CD4-positive, alpha-beta T cell (primary cell): ENCODE results near the gene BCAS1. TPM values are rescaled to one million over a fixed set of nuclear protein-coding genes. Genes with fewer than 3 reads are reported as not detected.

Experiments
- ATAC-seq: fragments of 200-7000 bp; cut with Tn5 transposase; one replicate; pipeline ENCODE4 v1.10.0; 2022; ENCODE audit warnings: mild to moderate bottlenecking; ENCODE audit not compliant: poor library complexity
- CTCF ChIA-PET: fragments of 350-600 bp; sonication (Branson Sonifier 250); formaldehyde crosslinking; loops from one replicate; lab custom pipeline; 2021; ENCODE audit warnings: antibody characterized with exemption, inconsistent platforms; lab: Charles Lee
- POLR2A ChIA-PET: fragments of 350-600 bp; sonication (Branson Sonifier 250); formaldehyde crosslinking; loops from one replicate; lab custom pipeline; 2021; ENCODE audit warnings: antibody characterized with exemption, inconsistent platforms; lab: Charles Lee
- DNase-seq, 14 experiments: peaks; one replicate each; pipeline ENCODE4 v3.0.0-alpha.2; 2013 to 2020; ENCODE audit warnings: mixed read lengths in 2 of 14
- H3K27ac ChIP-seq, 2 donors: one replicate each; pipeline versions ENCODE4 v1.5.1 to v1.7.0; 2013; ENCODE audit warnings: low read length in 2 of 2, low read depth in 1 of 2, mild to moderate bottlenecking in 1 of 2
- H3K27me3 ChIP-seq, 2 experiments: 1 replicate in 1 of 2; 2 replicates in 1 of 2; pipeline versions ENCODE4 v1.6.1 to v1.7.0; 2013; ENCODE audit warnings: low read length in 2 of 2, control low read depth in 1 of 2, mild to moderate bottlenecking in 1 of 2, moderate library complexity in 1 of 2; ENCODE audit not compliant: insufficient read depth in 2 of 2, control insufficient read depth in 1 of 2
- H3K36me3 ChIP-seq: one replicate; pipeline ENCODE4 v1.6.1; 2013; ENCODE audit warnings: low read length, control low read depth; ENCODE audit not compliant: insufficient read depth
- H3K4me1 ChIP-seq: one replicate; pipeline ENCODE4 v1.6.1; 2013; ENCODE audit warnings: low read length, control low read depth; ENCODE audit not compliant: insufficient read depth
- H3K4me3 ChIP-seq: one replicate; pipeline ENCODE4 v1.5.1; 2013; ENCODE audit warnings: mild to moderate bottlenecking, low read length, moderate library complexity
- H3K9me3 ChIP-seq, 2 experiments: 1 replicate in 1 of 2; 2 replicates in 1 of 2; pipeline versions ENCODE4 v1.6.1 to v1.7.0; 2013; ENCODE audit warnings: low read length in 2 of 2, mild to moderate bottlenecking in 2 of 2, control low read depth in 1 of 2, moderate library complexity in 1 of 2; ENCODE audit not compliant: control insufficient read depth in 1 of 2, insufficient read depth in 1 of 2
- H3K27ac Mint-ChIP-seq: one replicate; pipeline ENCODE4 v1.8.0; 2020; ENCODE audit warnings: mixed read lengths
- H3K27me3 Mint-ChIP-seq: one replicate; pipeline ENCODE4 v1.8.0; 2021; ENCODE audit warnings: mixed read lengths
- H3K36me3 Mint-ChIP-seq: one replicate; pipeline ENCODE4 v1.8.0; 2021; ENCODE audit warnings: low read depth, mixed read lengths
- H3K4me1 Mint-ChIP-seq: one replicate; pipeline ENCODE4 v1.8.0; 2021; ENCODE audit warnings: low read depth, mixed read lengths
- H3K4me3 Mint-ChIP-seq: one replicate; pipeline ENCODE4 v1.8.0; 2020; ENCODE audit warnings: mild to moderate bottlenecking, mixed read lengths
- H3K9me3 Mint-ChIP-seq: one replicate; pipeline ENCODE4 v1.8.0; 2020; ENCODE audit warnings: mixed read lengths
- CTCF ChIP-seq: fragments of 200-600 bp; IDR thresholded peaks from one replicate; pipeline ENCODE4 v1.8.0; 2022; ENCODE audit warnings: antibody characterized with exemption, mild to moderate bottlenecking
- intact Hi-C, 2 experiments: fragments of 100-400 bp; cut with DNase I in 1 of 2; cut with micrococcal nuclease in 1 of 2; formaldehyde crosslinking; loops; one replicate each; pipeline versions ENCODE4 v1.15.1 to v1.9.0; 2023 to 2025; cut with DNase I, micrococcal nuclease
- polyA plus RNA-seq, 2 donors: library from polyadenylated mRNA; unstranded; fragments of 120-200 nt; gene quantifications; one replicate each; pipeline ENCODE4 v1.2.1, GENCODE V29; 2013
- total RNA-seq, 174 experiments: library from RNA in 2 of 174; stranded (reverse) in 2 of 174; gene quantifications; one replicate each; pipeline ENCODE4 v1.2.3 and lab custom pipeline; 2021 to 2026

The BCAS1 gene, protein sequence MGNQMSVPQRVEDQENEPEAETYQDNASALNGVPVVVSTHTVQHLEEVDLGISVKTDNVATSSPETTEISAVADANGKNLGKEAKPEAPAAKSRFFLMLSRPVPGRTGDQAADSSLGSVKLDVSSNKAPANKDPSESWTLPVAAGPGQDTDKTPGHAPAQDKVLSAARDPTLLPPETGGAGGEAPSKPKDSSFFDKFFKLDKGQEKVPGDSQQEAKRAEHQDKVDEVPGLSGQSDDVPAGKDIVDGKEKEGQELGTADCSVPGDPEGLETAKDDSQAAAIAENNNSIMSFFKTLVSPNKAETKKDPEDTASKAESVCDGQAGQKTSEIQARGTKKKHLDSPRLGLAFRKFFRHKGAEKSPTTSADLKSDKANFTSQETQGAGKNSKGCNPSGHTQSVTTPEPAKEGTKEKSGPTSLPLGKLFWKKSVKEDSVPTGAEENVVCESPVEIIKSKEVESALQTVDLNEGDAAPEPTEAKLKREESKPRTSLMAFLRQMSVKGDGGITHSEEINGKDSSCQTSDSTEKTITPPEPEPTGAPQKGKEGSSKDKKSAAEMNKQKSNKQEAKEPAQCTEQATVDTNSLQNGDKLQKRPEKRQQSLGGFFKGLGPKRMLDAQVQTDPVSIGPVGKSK
- total RNA-seq (under 1 TPM; 0.20 to 0.27 TPM), total RNA-seq (lab: John Stamatoyannopoulos, UW) (0 to 2.5 (median 0.21) reads per million in 172 experiments)
- polyA plus RNA-seq (2013, experiment 1 of 2) = 1.5 TPM
- polyA plus RNA-seq (2013, experiment 2 of 2) = 1.1 TPM

GRCh38 chr20:54070187-54070987, at the start of gene BCAS1:
TSS of gene BCAS1 (minus strand) at chr20:54070594. CDS start at chr20:54058718, 11,876 bp downstream.
- POLR2A ChIA-PET = no interaction called here
- CTCF ChIA-PET = interaction anchor here (1.4 kb wide), 1 partner anchor 12 kb away, joined by 3 read pairs; no protein-coding TSS in a partner anchor
- intact Hi-C loops = no loop called here
- Mint-ChIP-seq H3K36me3 (no peaks in the 10 kb centered on the region), H3K4me1 (no peaks in the 10 kb centered on the region), H3K4me3 (no peak within 1 kb of the TSS), H3K27me3 (no peaks in the 10 kb centered on the region), H3K9me3 (no peaks in the 10 kb centered on the region), H3K27ac (no peak within 1 kb of the TSS)
- no peaks in the 10 kb centered on the region for H3K4me1 ChIP-seq
- no peaks in the 10 kb centered on the region for H3K9me3 ChIP-seq
- no peak for TF ChIP-seq CTCF
- no peak for ATAC-seq
- no peaks in the 10 kb centered on the region for H3K36me3 ChIP-seq
- DNase-seq = no peak
- H3K27ac ChIP-seq = no peak within 1 kb of the TSS
- H3K27me3 ChIP-seq = no peaks in the 10 kb centered on the region
- no peak within 1 kb of the TSS for H3K4me3 ChIP-seq

- H3K36me3 Mint-ChIP-seq = no peaks in the 10 kb centered on the region
- no peak for TF ChIP-seq CTCF
- H3K27me3 Mint-ChIP-seq = no peaks in the 10 kb centered on the region
- ChIA-PET CTCF (no interaction called here), POLR2A (no interaction called here)
- Histone ChIP-seq H3K27ac (no peak overlapping the region), H3K4me1 (no peaks in the 10 kb centered on the region), H3K9me3 (no peaks in the 10 kb centered on the region), H3K4me3 (no peak overlapping the region), H3K36me3 (no peaks in the 10 kb centered on the region), H3K27me3 (no peaks in the 10 kb centered on the region)
- intact Hi-C loops = no loop called here
- no peak overlapping the region for H3K4me3 Mint-ChIP-seq
- no peaks in the 10 kb centered on the region for H3K9me3 Mint-ChIP-seq
- no peaks in the 10 kb centered on the region for H3K4me1 Mint-ChIP-seq
- no peak overlapping the region for H3K27ac Mint-ChIP-seq
- DNase-seq (no peak), ATAC-seq (no peak)
Observed at GRCh38 chr20:54119744-54120143, 49.4 kb upstream of the BCAS1 start.

DNA sequence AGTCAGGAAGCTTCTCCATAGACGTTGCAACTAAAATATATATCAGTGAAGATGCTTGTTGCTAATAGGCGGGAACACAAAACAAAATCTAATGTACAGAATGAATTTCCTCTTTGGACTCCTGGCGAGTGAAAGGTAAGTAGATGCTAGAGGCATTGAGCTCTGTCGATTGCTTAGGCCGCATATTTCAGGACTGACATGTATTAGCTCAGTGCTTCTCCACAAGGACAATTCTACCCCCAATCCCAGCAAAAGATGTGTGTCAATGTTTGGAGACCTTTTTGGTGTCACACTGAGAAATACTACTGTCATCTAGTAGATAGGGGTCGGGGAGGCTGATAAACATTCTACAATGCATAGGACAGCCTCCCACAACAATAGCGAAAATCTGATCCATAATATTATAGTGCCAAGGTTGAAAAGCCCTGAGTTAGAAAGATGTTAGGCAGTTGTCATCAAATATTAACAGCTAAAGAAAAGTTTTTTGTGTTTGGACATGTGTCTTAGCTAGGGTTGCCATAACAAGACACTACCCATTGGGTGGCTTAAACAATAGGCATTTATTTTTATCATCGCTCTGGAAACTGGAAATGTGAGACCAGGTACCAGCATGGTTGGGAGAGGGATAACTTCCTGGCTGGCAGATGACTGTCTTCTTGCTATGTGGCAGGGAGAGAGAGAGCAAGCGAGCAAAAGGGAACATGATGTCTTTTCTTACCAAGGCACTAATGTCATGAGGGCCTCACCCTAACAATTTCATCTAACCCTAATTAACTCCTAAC, 48.0 kb upstream of the BCAS1 start:
- DNase-seq (no peak), ATAC-seq (no peak)
- no peak for TF ChIP-seq CTCF
- no peaks in the 10 kb centered on the region for H3K27me3 ChIP-seq
- Mint-ChIP-seq H3K4me1 (no peaks in the 10 kb centered on the region), H3K27ac (no peak overlapping the region), H3K36me3 (no peaks in the 10 kb centered on the region), H3K9me3 (no peaks in the 10 kb centered on the region), H3K4me3 (no peak overlapping the region), H3K27me3 (peaks cover 5% of the 10 kb centered on the region)
- H3K9me3 ChIP-seq = no peaks in the 10 kb centered on the region
- H3K4me3 ChIP-seq = no peak overlapping the region
- no peaks in the 10 kb centered on the region for H3K4me1 ChIP-seq
- ChIA-PET CTCF (no interaction called here), POLR2A (no interaction called here)
- no peaks in the 10 kb centered on the region for H3K36me3 ChIP-seq
- no peak overlapping the region for H3K27ac ChIP-seq
- intact Hi-C loops = no loop called here
